ENCODE results near the gene ZNF689. TPM values are rescaled to one million over a fixed set of nuclear protein-coding genes. Genes with fewer than 3 reads are reported as not detected.
"Not testable (repeated sequence)": the region's sequence is repeated elsewhere in the genome, so short reads cannot be mapped to it uniquely, and the experiment has no call there.

Gene ZNF689
- total RNA-seq, 4 donors from 2014 or later, result 5.5 to 9.5 (median 7.0) TPM

DNA sequence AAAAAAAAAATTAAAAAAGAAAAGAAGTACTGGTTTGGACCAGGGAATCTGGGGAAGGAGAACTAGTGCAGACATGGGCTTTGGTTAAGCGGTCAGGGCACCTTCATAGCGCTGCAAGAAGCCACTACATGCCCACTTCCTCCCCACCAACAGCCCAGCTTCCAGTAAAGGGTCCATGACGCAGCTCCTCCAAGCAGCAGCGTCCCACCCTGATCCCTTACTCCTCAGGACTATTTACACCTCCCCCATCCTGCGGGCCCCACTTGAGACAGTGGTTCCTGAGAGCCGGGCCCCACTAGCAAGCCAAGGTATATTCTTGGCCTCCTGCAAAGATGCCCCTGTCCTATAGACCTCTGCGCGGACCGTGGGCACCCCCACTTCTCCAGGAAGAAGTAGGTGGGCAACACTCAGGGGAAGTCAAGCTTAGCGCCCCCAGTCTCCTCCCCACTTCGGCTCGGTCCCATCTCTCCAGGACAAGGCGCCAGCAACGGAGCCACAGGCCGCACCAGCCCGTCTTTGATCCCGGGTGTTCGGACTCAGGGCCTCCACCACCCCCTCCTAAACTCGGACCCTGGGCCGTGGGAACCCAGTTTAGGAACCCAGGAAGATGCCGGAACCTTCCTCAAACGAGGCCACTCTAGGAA lies 39.7 kb upstream of the ZNF689 start:
- no peak for TF ChIP-seq CTCF (IDR thresholded peaks at IDR 0.05)
- no peak for DNase-seq (ENCODE audit: low spot score)
- ATAC-seq (ENCODE audit: low FRiP score), result no peak

GRCh38 chr16:30647274-30647571 lies 37.0 kb upstream of the ZNF689 start:
- ATAC-seq (ENCODE audit: low FRiP score), result no peak
- no peak for TF ChIP-seq CTCF (IDR thresholded peaks at IDR 0.05)
- no peak for DNase-seq (ENCODE audit: low spot score)

DNA sequence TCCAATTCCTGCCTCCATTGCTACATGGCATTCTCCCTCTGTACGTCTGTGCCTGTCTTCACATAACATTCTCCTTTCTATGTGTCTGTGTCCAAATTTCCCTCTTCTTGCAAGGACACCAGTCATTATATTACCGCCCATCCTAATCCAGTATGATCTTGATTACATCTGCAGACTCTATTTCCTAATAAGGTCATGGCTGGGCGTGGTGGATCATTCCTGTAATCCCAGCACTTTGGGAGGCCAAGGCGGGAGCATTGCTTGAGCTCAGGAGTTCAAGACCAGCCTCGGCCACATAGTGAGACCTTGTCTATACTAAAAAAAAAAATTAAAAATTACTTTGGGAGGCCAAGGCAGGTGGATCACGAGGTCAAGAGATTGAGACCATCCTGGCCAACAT lies 35.5 kb upstream of the ZNF689 start:
- no peak for TF ChIP-seq CTCF (IDR thresholded peaks at IDR 0.05)
- DNase-seq (ENCODE audit: low spot score) (no peak), ATAC-seq (ENCODE audit: low FRiP score) (no peak)

DNA sequence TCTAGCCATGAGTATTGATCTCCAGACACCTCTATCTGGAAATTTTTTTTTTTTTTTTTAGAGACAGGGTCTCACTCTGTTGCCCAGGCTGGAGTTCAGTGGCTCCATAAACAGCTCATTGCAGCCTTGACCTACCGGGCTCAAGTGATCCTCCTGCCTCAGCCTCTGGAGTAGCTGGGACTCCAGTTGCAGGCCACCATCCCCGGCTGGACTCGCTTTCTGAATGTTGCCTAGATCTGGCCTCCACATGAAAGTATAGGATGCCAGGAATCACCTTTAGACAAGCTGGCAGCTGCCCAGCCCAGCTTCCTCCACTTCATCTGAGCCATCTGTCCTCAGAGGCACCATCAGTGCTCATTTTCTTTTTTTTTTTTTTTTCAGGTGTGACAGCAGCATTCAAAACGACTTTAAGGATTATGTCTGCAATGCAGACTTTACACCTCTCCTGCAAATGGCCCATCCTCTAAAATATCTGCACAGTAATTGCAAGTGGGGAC lies 34.2 kb upstream of the ZNF689 start:
- ATAC-seq (ENCODE audit: low FRiP score) (no peak), DNase-seq (ENCODE audit: low spot score) (no peak)
- no peak for TF ChIP-seq CTCF (IDR thresholded peaks at IDR 0.05)

DNA sequence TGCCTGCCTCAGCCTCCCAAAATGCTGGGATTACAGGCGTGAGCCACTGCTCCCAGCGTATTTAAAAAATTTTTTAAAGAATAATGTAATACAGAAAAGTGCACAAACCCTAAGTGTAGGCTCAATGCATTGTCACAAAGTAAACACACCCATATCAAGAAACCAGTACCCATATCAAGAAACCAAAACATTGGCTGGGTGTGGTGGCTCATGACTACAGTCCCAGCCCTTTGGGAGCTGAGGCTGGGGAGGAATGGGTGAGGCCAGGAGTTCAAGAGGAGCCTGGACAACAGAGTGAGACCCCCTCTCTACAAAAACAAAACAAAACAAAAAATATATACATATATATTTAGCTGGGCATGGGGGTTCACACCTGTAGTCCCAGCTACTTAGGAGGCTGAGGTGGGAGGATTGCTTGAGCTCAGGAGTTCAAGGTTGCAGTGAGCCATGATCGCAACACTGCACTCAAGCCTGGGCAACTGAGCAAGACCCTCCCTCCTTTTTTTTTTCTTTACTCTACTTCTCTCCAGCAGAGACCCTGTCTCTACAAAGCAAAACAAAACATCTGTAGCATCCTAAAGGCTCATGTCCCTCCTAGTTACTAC lies 31.3 kb upstream of the ZNF689 start:
- no peak for TF ChIP-seq CTCF (IDR thresholded peaks at IDR 0.05)
- ATAC-seq (ENCODE audit: low FRiP score) (no peak), DNase-seq (ENCODE audit: low spot score) (no peak)

DNA sequence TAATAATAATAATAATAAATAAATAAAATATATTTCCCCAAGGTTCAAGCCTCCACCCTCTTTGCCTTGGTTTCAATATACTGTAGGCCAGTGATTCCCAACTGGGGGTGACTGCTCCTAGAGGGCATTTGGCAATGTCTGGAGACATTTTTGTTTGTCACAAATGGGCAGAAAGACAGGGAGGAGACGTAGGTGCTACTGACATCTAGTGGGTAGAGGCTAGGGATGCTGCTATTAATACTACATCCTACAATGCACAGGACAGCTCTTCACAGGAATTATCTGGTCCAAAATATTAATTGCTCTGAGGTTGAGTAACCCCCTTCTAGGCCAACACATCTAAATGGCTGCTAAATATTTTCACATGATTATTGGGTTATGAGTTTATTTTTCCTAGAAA lies 27.8 kb upstream of the ZNF689 start:
- ATAC-seq (ENCODE audit: low FRiP score), result no peak

DNA sequence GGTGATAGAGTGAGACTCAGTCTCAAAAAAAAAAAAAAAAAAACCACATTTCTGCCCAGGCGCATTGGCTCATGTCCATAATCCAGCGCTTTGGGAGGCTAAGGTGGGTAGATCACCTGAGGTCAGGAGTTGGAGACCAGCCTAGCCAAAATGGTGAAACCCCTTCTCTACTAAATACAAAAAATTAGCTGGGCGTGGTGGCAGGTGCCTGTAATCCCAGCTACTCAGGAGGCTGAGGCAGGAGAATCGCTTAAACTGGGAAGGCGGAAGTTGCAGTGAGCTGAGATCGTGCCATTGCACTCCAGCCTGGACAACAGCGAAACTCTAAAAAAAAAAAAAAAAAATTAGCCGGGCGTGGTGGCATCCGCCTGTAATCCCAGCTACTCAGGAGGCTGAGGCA lies 26.9 kb upstream of the ZNF689 start:
- DNase-seq (ENCODE audit: low spot score); ATAC-seq (ENCODE audit: low FRiP score): not testable (repeated sequence)

More for the DNA sequence above, 27.8 kb upstream of the ZNF689 start:
- DNase-seq (ENCODE audit: low spot score), result no peak
- TF ChIP-seq CTCF (IDR thresholded peaks at IDR 0.05), result no peak

Data from omental fat pad (tissue), 4 donors.